Activated T-cell treated with anti-CD3 and anti-CD28 coated beads for 48 hours (primary cell): ENCODE data around the gene ANKRD34B.

Experiments
- DNase-seq: peaks from one replicate; pipeline ENCODE4 v3.0.0-alpha.2; 2020; ENCODE audit warnings: low read depth

ANKRD34B gene

DNA sequence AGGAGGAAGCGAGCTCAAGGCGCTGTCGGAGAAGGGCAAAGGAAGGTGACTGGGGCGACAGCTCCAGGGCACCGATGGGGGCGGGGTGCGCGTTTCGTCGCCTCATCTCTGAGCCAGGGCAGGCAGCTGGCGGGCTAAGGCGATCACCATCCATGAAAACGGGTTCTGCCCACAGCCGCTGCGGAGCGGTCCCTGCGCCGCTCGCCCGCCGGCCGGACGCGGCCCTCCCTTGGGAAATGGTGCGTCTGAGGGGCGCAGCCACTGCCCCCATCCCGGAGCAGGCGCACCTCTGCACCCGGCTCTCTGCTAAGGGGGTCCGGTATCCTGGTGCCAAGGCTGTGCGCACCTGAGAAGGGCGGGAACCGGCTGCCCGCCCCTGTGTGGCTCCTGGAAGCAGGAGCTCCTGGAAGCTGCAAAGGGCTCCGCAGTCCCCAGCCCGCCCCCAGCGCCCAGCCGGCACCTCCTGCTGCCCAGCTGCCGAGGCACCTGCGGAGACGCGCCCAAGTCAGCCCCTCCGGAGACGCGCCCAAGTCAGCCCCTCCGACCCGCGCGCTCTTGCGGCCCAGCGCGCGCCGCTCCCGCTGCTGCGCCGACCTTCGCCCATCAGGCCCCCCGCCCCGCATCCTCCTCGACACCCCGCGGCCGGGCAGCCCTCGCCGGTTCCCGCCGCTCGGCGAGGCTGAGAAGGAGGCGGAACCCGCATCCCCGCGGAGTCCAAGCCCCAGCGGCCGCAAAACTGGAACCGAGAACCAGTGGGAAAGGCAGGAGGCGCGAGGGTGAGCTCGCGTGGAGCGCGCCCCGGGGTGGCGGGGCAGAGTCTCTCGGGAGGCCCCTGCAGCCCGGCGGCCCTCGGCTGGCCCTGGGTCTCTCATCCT, 757 bp downstream of the ANKRD34B start:
- no peak for DNase-seq

GRCh38 chr5:80568251-80568650, 1.8 kb downstream of the ANKRD34B start:
- DNase-seq: no peak

DNA sequence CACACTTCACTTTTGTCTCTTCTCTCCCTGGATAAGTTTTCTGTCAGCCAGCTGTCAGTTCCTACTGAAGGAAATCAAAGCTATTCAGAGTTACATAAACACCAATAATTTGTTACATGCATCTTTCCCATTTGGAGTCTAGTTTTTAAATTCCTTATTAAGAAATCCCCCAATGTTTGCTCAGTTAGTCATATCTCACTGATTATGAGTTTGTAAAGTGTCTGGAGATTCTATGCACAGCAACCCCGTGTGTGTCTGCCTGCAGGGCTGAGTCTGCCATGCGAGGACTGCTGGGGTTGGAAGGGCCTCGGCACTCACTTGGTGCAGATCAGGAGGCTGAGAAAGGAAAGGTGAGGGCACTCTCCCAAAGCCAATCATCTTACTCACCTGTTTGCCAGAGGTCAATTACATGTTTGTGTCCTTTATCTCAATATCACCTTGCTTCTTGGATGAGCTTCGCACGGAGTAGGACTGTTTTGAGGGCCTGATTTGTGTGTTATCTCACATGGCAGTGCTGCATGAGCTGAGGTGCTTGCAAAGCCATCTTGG, 3.3 kb downstream of the ANKRD34B start:
- no peak for DNase-seq

- no peak for DNase-seq
Observed at GRCh38 chr5:80565330-80565729, 4.8 kb downstream of the ANKRD34B start.

GRCh38 chr5:80559244-80559643, 10.8 kb downstream of the ANKRD34B start:
- DNase-seq: no peak

DNA sequence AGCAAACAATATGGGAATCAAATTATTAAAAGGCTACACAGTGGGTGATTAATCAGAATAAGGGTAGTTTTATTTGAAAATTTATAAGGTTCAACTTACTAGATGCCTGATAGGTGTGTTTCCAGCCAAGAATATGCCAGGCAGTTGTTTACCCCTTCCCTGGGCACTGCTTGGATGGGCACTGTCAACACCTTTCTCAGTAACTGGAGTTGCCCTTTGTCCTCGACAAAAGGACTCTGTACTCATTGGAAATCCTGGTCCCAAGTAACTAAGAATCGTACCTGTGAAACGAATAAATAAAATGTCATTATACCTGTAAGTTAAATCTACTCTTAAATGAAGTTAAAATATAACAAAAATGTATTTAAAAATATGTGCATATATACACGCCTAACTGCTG, 15.0 kb downstream of the ANKRD34B start:
- DNase-seq: no peak

GRCh38 chr5:80554646-80555045, 15.4 kb downstream of the ANKRD34B start:
- DNase-seq: no peak

- no peak for DNase-seq
Observed at GRCh38 chr5:80541392-80541791, 28.7 kb downstream of the ANKRD34B start.

DNA sequence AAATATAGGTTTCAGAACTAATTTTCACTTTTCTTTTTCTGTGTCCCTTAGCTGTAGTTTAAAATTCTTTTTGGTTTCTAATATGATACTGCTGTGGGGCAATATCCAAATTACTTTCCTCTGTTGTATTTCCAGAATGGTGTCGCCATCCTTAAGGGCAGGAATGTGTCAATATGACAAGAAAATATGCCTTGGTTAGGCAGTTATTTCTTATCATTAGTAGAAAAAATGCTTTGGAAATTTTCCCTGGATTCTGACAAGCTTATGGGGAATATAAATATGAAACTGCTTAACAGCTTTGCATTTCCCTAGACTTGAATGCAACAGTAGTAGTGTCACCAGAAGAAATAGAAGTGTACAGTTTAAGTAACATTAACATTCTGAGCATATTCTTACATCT, 29.4 kb downstream of the ANKRD34B start:
- DNase-seq: no peak

DNA sequence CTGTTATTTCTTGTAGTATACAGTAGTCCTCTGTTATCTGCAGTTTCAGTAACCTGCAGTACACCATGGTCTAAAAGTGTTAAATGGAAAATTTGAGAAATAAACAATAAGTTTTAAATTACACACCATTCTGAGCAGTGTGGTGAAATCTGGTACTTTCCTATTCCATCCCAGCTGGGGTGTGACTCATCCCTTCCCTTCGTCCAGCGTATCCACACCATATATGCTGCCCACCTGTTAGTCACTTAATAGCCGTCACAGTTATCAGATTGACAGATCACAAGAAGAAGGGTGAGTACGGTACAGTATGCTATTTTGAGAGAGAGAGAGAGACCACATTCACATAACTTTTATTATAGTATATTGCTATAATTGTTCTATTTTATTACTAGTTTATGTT, 53.3 kb downstream of the ANKRD34B start:
- DNase-seq: peak; percentile 21

- DNase-seq: no peak
Observed at GRCh38 chr5:80509362-80509761, 60.7 kb downstream of the ANKRD34B start.

GRCh38 chr5:80508844-80509243, 61.2 kb downstream of the ANKRD34B start:
- no peak for DNase-seq

- no peak for DNase-seq
Observed at GRCh38 chr5:80507663-80508062, 62.4 kb downstream of the ANKRD34B start.
